ENCODE data around the gene DLG5. TPM values are rescaled to one million over a fixed set of nuclear protein-coding genes. Genes with fewer than 3 reads are reported as not detected.

Gene DLG5
- 43.7 TPM for polyA plus RNA-seq (2012; ENCODE audit: insufficient read length, low read depth)

- TF ChIP-seq SIN3A (IDR thresholded peaks at IDR 0.05; ENCODE audit: borderline replicate concordance, insufficient read depth, low read length) (no peak), POLR2AphosphoS5 (IDR thresholded peaks at IDR 0.05; ENCODE audit: low read depth, low read length) (peak; percentile 51; the same call in 1 of the 2 replicates), TAF1 (IDR thresholded peaks at IDR 0.05; ENCODE audit: borderline replicate concordance, insufficient read depth, low read length) (peak; percentile 40; the same call in 1 of the 2 replicates)
Observed at GRCh38 chr10:77926566-77927401, at the start of gene DLG5. Gene DLG5, minus strand, starts transcription at chr10:77926755. Its CDS starts 235 bp downstream, at chr10:77926520.

- no peak for TF ChIP-seq FOXP2 (optimal IDR thresholded peaks at IDR 0.05; ENCODE audit: borderline replicate concordance, extremely low read depth, extremely low read length, insufficient read depth)
- no peak for TF ChIP-seq TAF1 (IDR thresholded peaks at IDR 0.05; ENCODE audit: borderline replicate concordance, insufficient read depth, low read length)
- no peak for TF ChIP-seq REST (IDR thresholded peaks at IDR 0.05; ENCODE audit: insufficient read depth in 1 of 2, low read depth in 2 of 2, low read length in 2 of 2)
- no peak for TF ChIP-seq POLR2AphosphoS5 (IDR thresholded peaks at IDR 0.05; ENCODE audit: low read depth, low read length)
- no peak for TF ChIP-seq SIN3A (IDR thresholded peaks at IDR 0.05; ENCODE audit: borderline replicate concordance, insufficient read depth, low read length)
Observed at GRCh38 chr10:77975086-77975666, 48.6 kb upstream of the DLG5 start.

GRCh38 chr10:77974396-77975074 is 48.0 kb upstream of the DLG5 start:
- TF ChIP-seq TAF1 (IDR thresholded peaks at IDR 0.05; ENCODE audit: borderline replicate concordance, insufficient read depth, low read length) (no peak), FOXP2 (optimal IDR thresholded peaks at IDR 0.05; ENCODE audit: borderline replicate concordance, extremely low read depth, extremely low read length, insufficient read depth) (no peak), SIN3A (IDR thresholded peaks at IDR 0.05; ENCODE audit: borderline replicate concordance, insufficient read depth, low read length) (no peak), POLR2AphosphoS5 (IDR thresholded peaks at IDR 0.05; ENCODE audit: low read depth, low read length) (no peak), REST (IDR thresholded peaks at IDR 0.05; ENCODE audit: insufficient read depth in 1 of 2, low read depth in 2 of 2, low read length in 2 of 2) (no peak)

- no peak for TF ChIP-seq REST (IDR thresholded peaks at IDR 0.05; ENCODE audit: insufficient read depth in 1 of 2, low read depth in 2 of 2, low read length in 2 of 2)
- no peak for TF ChIP-seq TAF1 (IDR thresholded peaks at IDR 0.05; ENCODE audit: borderline replicate concordance, insufficient read depth, low read length)
- TF ChIP-seq FOXP2 (optimal IDR thresholded peaks at IDR 0.05; ENCODE audit: borderline replicate concordance, extremely low read depth, extremely low read length, insufficient read depth) = no peak
- no peak for TF ChIP-seq POLR2AphosphoS5 (IDR thresholded peaks at IDR 0.05; ENCODE audit: low read depth, low read length)
- no peak for TF ChIP-seq SIN3A (IDR thresholded peaks at IDR 0.05; ENCODE audit: borderline replicate concordance, insufficient read depth, low read length)
Observed at GRCh38 chr10:77973276-77973675, 46.7 kb upstream of the DLG5 start.

- TF ChIP-seq FOXP2 (optimal IDR thresholded peaks at IDR 0.05; ENCODE audit: borderline replicate concordance, extremely low read depth, extremely low read length, insufficient read depth) (no peak), POLR2AphosphoS5 (IDR thresholded peaks at IDR 0.05; ENCODE audit: low read depth, low read length) (no peak), REST (IDR thresholded peaks at IDR 0.05; ENCODE audit: insufficient read depth in 1 of 2, low read depth in 2 of 2, low read length in 2 of 2) (no peak), TAF1 (IDR thresholded peaks at IDR 0.05; ENCODE audit: borderline replicate concordance, insufficient read depth, low read length) (no peak), SIN3A (IDR thresholded peaks at IDR 0.05; ENCODE audit: borderline replicate concordance, insufficient read depth, low read length) (no peak)
Observed at GRCh38 chr10:77972148-77972547, 45.6 kb upstream of the DLG5 start.

Measured in PFSK-1 (cell line).